Keratinocyte (primary cell): Measurements from ENCODE around the gene SLC10A3.

ENCODE experiments used
- CTCF ChIP-seq, 3 experiments: IDR thresholded peaks in 1 of 3; conservative IDR thresholded peaks in 1 of 3; optimal IDR thresholded peaks in 1 of 3; 2 replicates in 2 of 3; 3 replicates in 1 of 3; pipeline versions ENCODE3 to v1.5.1; 2011; ENCODE audit warnings: low read length in 3 of 3, mild to moderate bottlenecking in 3 of 3, moderate library complexity in 2 of 3, control low read depth in 1 of 3, inconsistent platforms in 1 of 3; ENCODE audit not compliant: insufficient read depth in 2 of 3; ENCODE audit errors: extremely low read depth in 1 of 3
- EZH2 ChIP-seq: IDR thresholded peaks from one replicate; pipeline ENCODE4 v1.6.1; 2012; ENCODE audit warnings: inconsistent platforms, mild to moderate bottlenecking, low read length, moderate library complexity

DNA sequence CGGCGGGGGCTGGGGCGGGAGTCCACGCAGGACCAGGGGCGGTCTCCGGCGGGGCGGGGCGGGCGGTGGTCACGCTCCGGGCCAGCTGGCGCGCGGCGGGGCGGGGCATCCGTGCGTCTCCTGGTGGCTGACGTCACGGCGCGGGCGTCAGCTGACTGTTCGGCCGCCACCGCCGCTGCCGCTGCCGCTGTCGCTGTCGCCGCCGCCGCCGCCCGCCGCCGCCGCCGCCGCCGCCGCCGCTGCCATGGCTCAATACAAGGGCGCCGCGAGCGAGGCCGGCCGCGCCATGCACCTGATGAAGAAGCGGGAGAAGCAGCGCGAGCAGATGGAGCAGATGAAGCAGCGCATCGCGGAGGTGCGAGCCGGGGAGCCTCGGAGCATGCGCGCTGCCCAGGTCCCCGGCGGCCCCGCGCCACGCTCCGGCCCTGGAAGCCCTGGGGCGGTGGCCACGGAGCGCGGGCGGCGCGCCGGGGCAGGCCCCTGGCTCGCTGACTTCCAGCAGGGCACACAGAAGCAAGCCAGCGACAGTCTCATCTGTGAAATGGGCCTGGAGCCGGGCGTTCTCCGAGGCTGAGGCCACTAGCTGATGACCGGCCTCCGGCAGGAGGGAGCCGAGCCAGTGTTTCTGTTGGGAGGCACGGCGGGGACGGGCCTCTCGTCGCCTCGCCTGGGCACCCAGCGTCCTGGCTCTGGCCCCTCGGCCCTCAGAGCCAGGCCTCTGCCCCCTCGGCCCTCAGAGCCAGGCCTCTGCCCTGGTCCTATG, 46.3 kb downstream of the SLC10A3 start, which contains the start of gene FAM50A:
- no peak for TF ChIP-seq CTCF (optimal IDR thresholded peaks at IDR 0.05 in 1 of 3, IDR thresholded peaks at IDR 0.05 in 1 of 3, conservative IDR thresholded peaks at IDR 0.05 in 1 of 3; ENCODE audit: extremely low read depth in 1 of 3, insufficient read depth in 2 of 3, low read length in 3 of 3)
- no peak for TF ChIP-seq EZH2
